PFSK-1 (cell line): ENCODE measurements around the gene ADGRB3.

Experiments
- FOXP2 ChIP-seq: optimal IDR thresholded peaks from 2 replicates; pipeline ENCODE3; 2011; ENCODE audit warnings: borderline replicate concordance, control low read depth, inconsistent platforms; ENCODE audit not compliant: insufficient read depth; ENCODE audit errors: extremely low read length, extremely low read depth
- POLR2AphosphoS5 ChIP-seq: IDR thresholded peaks from 2 replicates; pipeline ENCODE4 v1.6.1; 2012; ENCODE audit warnings: low read depth, mild to moderate bottlenecking, control low read depth, low read length, moderate library complexity
- SIN3A ChIP-seq: IDR thresholded peaks from 2 replicates; pipeline ENCODE4 v1.6.1; 2012; ENCODE audit warnings: mild to moderate bottlenecking, low read length, moderate library complexity, borderline replicate concordance; ENCODE audit not compliant: insufficient read depth
- TAF1 ChIP-seq: IDR thresholded peaks from 2 replicates; pipeline ENCODE4 v1.6.1; 2012; ENCODE audit warnings: low read length, control low read depth, borderline replicate concordance; ENCODE audit not compliant: insufficient read depth
- TF ChIP-seq, protein P1 (sequence below), 2 experiments: IDR thresholded peaks; 2 replicates each; pipeline versions ENCODE4 v1.6.1 to v1.8.0; 2011 to 2012; ENCODE audit warnings: low read depth in 2 of 2, low read length in 2 of 2, control low read depth in 1 of 2, inconsistent platforms in 1 of 2, mild to moderate bottlenecking in 1 of 2, moderate library complexity in 1 of 2; ENCODE audit not compliant: insufficient read depth in 1 of 2

Gene ADGRB3

DNA sequence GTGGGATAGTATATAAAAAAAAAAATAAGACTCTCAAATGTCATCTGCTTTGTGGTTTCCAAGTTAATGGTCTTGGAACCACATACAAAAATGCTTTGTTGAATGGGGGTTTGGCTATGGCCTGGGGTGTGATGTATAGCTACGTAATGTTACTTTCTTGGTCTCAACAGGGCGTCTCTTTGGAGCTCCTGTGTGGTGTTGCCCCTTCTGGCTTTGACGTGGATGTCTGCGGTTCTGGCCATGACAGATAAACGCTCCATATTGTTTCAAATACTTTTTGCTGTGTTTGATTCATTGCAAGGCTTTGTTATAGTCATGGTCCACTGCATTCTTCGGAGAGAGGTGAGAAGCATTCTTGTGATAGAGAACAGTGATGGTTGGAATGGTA is 704.1 kb downstream of the ADGRB3 start:
- TF ChIP-seq SIN3A (no peak), FOXP2 (no peak), POLR2AphosphoS5 (no peak), TAF1 (no peak)
- TF ChIP-seq, protein P1, sequence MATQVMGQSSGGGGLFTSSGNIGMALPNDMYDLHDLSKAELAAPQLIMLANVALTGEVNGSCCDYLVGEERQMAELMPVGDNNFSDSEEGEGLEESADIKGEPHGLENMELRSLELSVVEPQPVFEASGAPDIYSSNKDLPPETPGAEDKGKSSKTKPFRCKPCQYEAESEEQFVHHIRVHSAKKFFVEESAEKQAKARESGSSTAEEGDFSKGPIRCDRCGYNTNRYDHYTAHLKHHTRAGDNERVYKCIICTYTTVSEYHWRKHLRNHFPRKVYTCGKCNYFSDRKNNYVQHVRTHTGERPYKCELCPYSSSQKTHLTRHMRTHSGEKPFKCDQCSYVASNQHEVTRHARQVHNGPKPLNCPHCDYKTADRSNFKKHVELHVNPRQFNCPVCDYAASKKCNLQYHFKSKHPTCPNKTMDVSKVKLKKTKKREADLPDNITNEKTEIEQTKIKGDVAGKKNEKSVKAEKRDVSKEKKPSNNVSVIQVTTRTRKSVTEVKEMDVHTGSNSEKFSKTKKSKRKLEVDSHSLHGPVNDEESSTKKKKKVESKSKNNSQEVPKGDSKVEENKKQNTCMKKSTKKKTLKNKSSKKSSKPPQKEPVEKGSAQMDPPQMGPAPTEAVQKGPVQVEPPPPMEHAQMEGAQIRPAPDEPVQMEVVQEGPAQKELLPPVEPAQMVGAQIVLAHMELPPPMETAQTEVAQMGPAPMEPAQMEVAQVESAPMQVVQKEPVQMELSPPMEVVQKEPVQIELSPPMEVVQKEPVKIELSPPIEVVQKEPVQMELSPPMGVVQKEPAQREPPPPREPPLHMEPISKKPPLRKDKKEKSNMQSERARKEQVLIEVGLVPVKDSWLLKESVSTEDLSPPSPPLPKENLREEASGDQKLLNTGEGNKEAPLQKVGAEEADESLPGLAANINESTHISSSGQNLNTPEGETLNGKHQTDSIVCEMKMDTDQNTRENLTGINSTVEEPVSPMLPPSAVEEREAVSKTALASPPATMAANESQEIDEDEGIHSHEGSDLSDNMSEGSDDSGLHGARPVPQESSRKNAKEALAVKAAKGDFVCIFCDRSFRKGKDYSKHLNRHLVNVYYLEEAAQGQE (IDR thresholded peaks at IDR 0.05; ENCODE audit: insufficient read depth in 1 of 2, low read depth in 2 of 2, low read length in 2 of 2) = no peak

DNA sequence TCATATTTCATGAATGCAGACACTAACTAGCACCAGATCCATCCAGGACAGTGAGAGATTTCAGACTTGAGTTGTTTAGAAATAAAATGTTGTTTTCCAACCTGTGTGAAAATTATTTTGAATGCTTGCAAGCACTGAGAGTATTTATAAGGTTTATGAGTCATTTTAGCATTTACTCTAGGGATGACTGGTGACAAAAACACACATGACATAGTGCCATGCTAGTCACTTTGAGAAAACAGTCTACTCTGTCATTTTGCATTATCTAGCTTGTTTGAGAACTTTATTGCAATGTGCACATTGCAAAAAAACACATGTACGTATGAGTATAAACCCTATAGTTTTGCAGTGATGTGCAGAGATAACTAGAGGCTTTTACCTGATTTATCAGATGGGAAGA is 705.1 kb downstream of the ADGRB3 start:
- no peak for TF ChIP-seq POLR2AphosphoS5
- TF ChIP-seq, protein P1 (IDR thresholded peaks at IDR 0.05; ENCODE audit: insufficient read depth in 1 of 2, low read depth in 2 of 2, low read length in 2 of 2) = no peak
- TF ChIP-seq SIN3A = no peak
- TF ChIP-seq TAF1 = no peak

DNA sequence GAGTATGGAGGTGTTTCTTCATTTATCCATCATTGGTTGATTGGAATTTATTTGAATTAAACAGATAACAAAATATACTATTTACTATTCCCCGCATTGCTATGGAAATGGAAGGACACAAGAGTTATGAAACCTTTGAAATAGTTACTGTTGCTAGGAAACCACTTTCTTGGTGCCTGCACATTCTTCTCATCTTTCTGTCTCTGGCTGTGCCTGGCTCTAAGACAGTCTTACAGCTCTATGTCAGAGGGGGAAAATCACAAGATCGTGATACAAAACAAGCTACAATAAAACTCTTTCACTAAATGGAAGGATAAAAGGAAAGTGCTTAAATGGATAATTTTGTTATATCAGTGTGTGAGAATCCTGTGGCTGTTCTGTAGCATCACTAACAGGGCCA is 708.8 kb downstream of the ADGRB3 start:
- TF ChIP-seq, protein P1 (IDR thresholded peaks at IDR 0.05; ENCODE audit: insufficient read depth in 1 of 2, low read depth in 2 of 2, low read length in 2 of 2) = no peak
- no peak for TF ChIP-seq SIN3A
- TF ChIP-seq FOXP2 = no peak

DNA sequence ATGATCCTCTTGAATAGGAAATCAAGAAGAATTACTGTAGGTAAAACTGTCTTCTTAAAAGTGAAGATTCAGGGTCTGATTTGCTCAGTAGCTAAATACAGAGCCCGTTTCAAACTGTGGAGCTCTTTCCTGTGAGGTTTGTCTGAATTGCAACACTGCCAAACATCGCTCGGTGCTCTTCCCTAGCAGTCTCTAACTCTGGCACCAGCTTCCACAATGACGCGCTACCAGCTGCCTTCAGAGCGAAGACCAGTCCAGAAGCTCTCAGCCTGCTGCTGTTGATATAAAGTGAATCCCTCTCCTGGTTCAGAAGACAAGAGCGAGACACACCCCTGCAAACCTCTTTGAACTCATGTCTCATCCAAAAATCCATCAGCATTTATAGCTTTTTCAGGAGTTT is 714.7 kb downstream of the ADGRB3 start:
- TF ChIP-seq FOXP2 (no peak), SIN3A (no peak), POLR2AphosphoS5 (no peak), TAF1 (no peak)
- TF ChIP-seq, protein P1 (IDR thresholded peaks at IDR 0.05; ENCODE audit: insufficient read depth in 1 of 2, low read depth in 2 of 2, low read length in 2 of 2) = no peak

DNA sequence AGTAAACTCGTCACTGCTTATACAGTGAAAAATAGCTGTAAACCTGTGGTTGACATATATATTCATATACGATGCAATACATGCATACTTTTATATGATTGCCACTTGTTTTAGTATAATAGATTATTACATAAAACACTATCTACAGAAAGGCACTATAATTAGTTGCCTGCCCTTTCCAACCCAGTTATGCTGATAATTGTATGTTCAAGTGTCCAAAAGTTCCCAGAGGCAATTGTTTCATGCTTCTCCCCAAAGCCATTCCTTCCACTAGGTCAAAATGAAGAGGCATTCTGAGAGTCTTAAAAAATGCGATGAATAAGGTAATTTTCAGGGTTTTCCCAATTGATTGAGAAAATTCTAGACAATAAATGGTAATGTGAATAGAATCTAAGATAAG is 727.1 kb downstream of the ADGRB3 start:
- TF ChIP-seq, protein P1 (IDR thresholded peaks at IDR 0.05; ENCODE audit: insufficient read depth in 1 of 2, low read depth in 2 of 2, low read length in 2 of 2) = no peak
- TF ChIP-seq FOXP2 (no peak), TAF1 (no peak)
